Measurements from ENCODE around the gene UEVLD. TPM values are rescaled to one million over a fixed set of nuclear protein-coding genes. Genes with fewer than 3 reads are reported as not detected.

UEVLD gene
- total and polyA plus RNA-seq, 2 donors (not counting 1 experiment from before 2014, with no cell fraction given), result 25.9 to 29.0 TPM

GRCh38 chr11:18633256-18634139, 45.0 kb upstream of the UEVLD start:
- no peak for TF ChIP-seq CTCF (conservative IDR thresholded peaks at IDR 0.05 in 1 of 2, IDR thresholded peaks at IDR 0.05 in 1 of 2; ENCODE audit: low read depth in 1 of 2, low read length in 2 of 2)
- peak; percentile 19 to 24 for DNase-seq (ENCODE audit: low read depth in 2 of 2)
- Histone ChIP-seq H3K36me3 (ENCODE audit: control insufficient read depth, insufficient read depth, low read length) (no peaks in the 10 kb centered on the region), H2AFZ (ENCODE audit: low read length) (peak overlapping the region; percentile 70), H3K27ac (ENCODE audit: insufficient read depth, low read length) (peak overlapping the region; percentile 87), H3K27me3 (ENCODE audit: control insufficient read depth, insufficient read depth, low read length) (no peaks in the 10 kb centered on the region), H3K4me1 (ENCODE audit: control insufficient read depth, extremely low read depth, insufficient read depth, low read length) (peaks cover 6% of the 10 kb centered on the region), H3K9me3 (ENCODE audit: control insufficient read depth, insufficient read depth, low read depth, low read length) (no peaks in the 10 kb centered on the region), H3K9ac (ENCODE audit: insufficient read depth, low read length) (peak overlapping the region; percentile 76), H3K4me3 (replicated peaks in 1 of 4; ENCODE audit: control extremely low read depth in 1 of 4, insufficient read depth in 1 of 4, low read depth in 3 of 4, low read length in 4 of 4) (peak overlapping the region; percentile 70 to 96 (median 92)), H3K4me2 (ENCODE audit: extremely low read depth, insufficient read depth, low read length) (peak overlapping the region; percentile 96), H4K20me1 (ENCODE audit: control insufficient read depth, extremely low read depth, insufficient read depth, low read length) (no peaks in the 10 kb centered on the region), H3K79me2 (ENCODE audit: control insufficient read depth, insufficient read depth, low read length) (peaks cover 51% of the 10 kb centered on the region)

- no peak overlapping the region for H3K27ac ChIP-seq (ENCODE audit: insufficient read depth, low read length)
- no peaks in the 10 kb centered on the region for H3K9me3 ChIP-seq (ENCODE audit: control insufficient read depth, insufficient read depth, low read depth, low read length)
- H4K20me1 ChIP-seq (ENCODE audit: control insufficient read depth, extremely low read depth, insufficient read depth, low read length), result no peaks in the 10 kb centered on the region
These were observed 44.3 kb upstream of the UEVLD start for GRCh38 chr11:18632841-18633240.

GRCh38 chr11:18624161-18624560, 35.6 kb upstream of the UEVLD start:
- peaks cover 2% of the 10 kb centered on the region for H4K20me1 ChIP-seq (ENCODE audit: control insufficient read depth, extremely low read depth, insufficient read depth, low read length)

More at GRCh38 chr11:18632841-18633240, 44.3 kb upstream of the UEVLD start:
- Histone ChIP-seq H3K36me3 (ENCODE audit: control insufficient read depth, insufficient read depth, low read length) (no peaks in the 10 kb centered on the region), H3K27me3 (ENCODE audit: control insufficient read depth, insufficient read depth, low read length) (no peaks in the 10 kb centered on the region), H2AFZ (ENCODE audit: low read length) (no peak overlapping the region), H3K4me3 (replicated peaks in 1 of 4; ENCODE audit: control extremely low read depth in 1 of 4, insufficient read depth in 1 of 4, low read depth in 3 of 4, low read length in 4 of 4) (peak overlapping the region; percentile 70 to 96 (median 92)), H3K4me1 (ENCODE audit: control insufficient read depth, extremely low read depth, insufficient read depth, low read length) (peaks cover 6% of the 10 kb centered on the region), H3K9ac (ENCODE audit: insufficient read depth, low read length) (no peak overlapping the region), H3K4me2 (ENCODE audit: extremely low read depth, insufficient read depth, low read length) (peak overlapping the region; percentile 96), H3K79me2 (ENCODE audit: control insufficient read depth, insufficient read depth, low read length) (peaks cover 57% of the 10 kb centered on the region)
- no peak for TF ChIP-seq CTCF (conservative IDR thresholded peaks at IDR 0.05 in 1 of 2, IDR thresholded peaks at IDR 0.05 in 1 of 2; ENCODE audit: low read depth in 1 of 2, low read length in 2 of 2)
- no peak for TF ChIP-seq EZH2 (IDR thresholded peaks at IDR 0.05; ENCODE audit: low read length, missing control alignments)
- no peak for DNase-seq (ENCODE audit: low read depth in 2 of 2)

More at GRCh38 chr11:18624161-18624560, 35.6 kb upstream of the UEVLD start:
- Histone ChIP-seq H3K36me3 (ENCODE audit: control insufficient read depth, insufficient read depth, low read length) (no peaks in the 10 kb centered on the region), H3K27me3 (ENCODE audit: control insufficient read depth, insufficient read depth, low read length) (no peaks in the 10 kb centered on the region), H2AFZ (ENCODE audit: low read length) (no peak overlapping the region), H3K9ac (ENCODE audit: insufficient read depth, low read length) (no peak overlapping the region), H3K4me2 (ENCODE audit: extremely low read depth, insufficient read depth, low read length) (no peak overlapping the region), H3K4me3 (replicated peaks in 1 of 4; ENCODE audit: control extremely low read depth in 1 of 4, insufficient read depth in 1 of 4, low read depth in 3 of 4, low read length in 4 of 4) (no peak overlapping the region), H3K9me3 (ENCODE audit: control insufficient read depth, insufficient read depth, low read depth, low read length) (no peaks in the 10 kb centered on the region), H3K27ac (ENCODE audit: insufficient read depth, low read length) (no peak overlapping the region), H3K4me1 (ENCODE audit: control insufficient read depth, extremely low read depth, insufficient read depth, low read length) (no peaks in the 10 kb centered on the region), H3K79me2 (ENCODE audit: control insufficient read depth, insufficient read depth, low read length) (peaks cover 85% of the 10 kb centered on the region)
- no peak for DNase-seq (ENCODE audit: low read depth in 2 of 2)
- TF ChIP-seq EZH2 (IDR thresholded peaks at IDR 0.05; ENCODE audit: low read length, missing control alignments) (no peak), CTCF (conservative IDR thresholded peaks at IDR 0.05 in 1 of 2, IDR thresholded peaks at IDR 0.05 in 1 of 2; ENCODE audit: low read depth in 1 of 2, low read length in 2 of 2) (no peak)
